GM18526 (cell line): ENCODE results near the gene EPHB2.

ENCODE experiments used
- POLR2A ChIP-seq: IDR thresholded peaks from 3 replicates; pipeline ENCODE4 v1.6.1; 2011; ENCODE audit not compliant: insufficient read length; ENCODE audit errors: extremely low read depth

The EPHB2 gene

DNA sequence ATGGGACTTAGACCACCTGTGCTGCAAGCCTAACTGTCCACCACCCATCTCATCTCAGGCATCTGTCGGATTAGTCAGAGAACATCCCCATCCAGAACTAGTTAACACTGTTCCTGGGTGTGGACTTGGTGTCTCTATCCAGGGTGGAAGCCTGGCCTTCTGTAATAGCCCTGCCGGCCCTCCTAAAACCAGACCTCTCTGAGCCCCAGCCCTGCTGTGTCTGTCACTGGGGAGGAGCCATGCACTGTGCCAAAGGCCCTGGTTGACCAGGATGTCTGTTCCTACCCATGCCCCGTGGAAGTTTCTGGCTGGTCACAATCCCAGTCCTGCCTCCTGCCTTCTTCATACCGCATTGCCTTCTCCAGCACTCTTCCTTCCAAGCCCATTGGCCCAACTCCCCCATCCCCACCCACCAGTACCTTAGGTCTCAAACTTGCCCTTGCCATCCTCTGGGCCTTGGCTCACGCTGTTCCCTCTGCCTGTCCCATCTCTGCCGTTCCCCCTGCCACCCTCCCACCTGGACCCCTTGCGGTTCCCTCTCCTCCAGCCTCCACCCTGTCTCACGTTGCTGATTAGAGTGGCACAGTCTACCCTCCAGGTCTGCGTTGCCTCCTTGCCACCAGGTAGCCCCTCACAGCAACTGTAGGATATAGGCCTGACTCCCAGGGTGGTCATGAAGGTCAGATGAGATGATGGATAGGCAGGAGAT is 105.6 kb downstream of the EPHB2 start:
- TF ChIP-seq POLR2A, result no peak

DNA sequence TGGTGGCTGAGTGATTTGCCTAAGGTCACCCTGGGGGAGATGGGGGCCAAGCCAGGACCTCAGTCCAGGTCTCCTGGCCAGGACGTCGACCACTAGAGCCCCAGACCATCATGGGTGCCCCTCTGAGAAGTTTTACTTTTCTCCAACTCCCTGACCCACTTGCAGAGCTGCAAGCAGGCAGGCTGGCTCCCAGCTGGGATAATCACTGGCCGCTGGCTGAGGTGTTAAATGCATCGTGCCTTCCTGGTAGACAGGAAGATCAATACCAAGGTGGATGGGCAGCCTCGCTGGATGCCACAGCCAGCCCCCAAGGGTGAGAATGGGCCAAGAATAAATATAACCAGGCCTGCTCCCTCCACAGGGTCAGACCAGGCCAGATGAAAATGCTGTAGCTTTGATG is 106.2 kb downstream of the EPHB2 start:
- TF ChIP-seq POLR2A, result no peak

DNA sequence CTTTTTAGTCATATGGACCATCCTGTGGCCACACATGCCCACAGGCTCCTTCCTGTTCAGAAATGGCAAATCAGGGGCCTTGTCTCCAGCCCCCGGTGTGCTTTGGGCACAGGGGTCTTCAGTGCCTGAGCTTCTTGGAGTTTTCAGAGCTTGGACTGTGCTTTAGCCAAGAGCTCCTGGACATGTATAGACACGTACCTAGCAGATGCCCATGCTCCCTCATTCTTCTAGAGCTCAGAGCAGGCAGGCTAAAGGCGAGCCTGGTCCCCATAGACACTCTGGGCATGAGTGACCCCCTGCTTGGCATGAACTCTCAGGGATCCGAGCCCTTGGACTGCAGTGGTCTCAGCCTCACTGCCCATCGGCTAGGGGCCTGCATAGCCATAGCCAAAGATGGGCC is 106.8 kb downstream of the EPHB2 start:
- no peak for TF ChIP-seq POLR2A

DNA sequence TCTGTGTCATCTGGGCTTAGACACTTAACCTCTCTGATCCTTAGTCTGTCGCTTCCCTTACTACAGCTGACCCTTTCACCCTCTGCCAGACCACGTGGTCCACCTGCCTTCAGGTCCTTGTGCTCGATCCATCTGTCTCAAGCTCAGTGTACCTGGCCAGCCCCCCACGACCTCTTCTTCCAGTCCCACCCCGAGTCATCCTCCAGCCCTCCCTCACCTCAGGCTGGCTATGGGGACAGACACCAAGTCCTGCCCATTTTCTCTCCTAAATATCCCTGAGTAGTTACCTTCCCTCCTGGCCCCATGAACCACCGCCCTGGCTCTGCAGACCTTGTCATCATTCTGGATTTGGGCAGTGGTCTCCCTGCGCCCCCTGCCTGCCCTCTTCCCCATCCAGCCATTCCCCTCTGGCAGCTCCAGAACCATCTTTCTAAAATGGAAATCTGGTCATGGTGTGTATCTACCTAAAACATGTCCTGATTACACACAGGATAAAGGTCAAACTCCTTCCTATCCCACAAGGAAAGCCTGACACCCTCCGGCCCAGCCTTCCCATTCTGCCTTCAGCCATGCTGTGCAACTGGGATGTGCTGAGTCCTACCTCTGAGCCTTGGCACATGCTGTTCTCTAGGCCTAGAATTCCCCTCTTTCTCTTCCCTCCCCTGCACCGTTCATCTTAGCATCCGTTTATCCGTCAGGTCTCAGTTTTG is 107.6 kb downstream of the EPHB2 start:
- no peak for TF ChIP-seq POLR2A

DNA sequence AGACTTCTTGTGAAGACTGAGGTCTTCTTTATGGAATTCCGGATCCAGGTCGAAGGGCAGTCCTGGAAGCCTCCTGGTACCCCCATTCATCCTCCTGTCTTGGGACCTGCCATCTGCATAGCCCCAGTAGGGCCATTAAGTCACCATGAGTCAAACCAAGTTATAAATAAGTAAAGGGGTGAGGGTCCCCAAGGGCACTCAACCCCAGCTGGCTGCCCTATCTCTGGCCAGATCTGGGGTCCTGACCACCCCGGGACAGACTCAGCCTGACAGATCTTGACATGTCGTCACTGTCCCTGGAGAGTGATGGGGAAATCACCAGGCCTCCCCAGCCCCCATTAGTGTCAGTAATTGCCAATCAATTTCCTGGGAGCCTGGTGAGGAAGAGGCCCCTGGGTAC is 108.7 kb downstream of the EPHB2 start:
- TF ChIP-seq POLR2A, result no peak

DNA sequence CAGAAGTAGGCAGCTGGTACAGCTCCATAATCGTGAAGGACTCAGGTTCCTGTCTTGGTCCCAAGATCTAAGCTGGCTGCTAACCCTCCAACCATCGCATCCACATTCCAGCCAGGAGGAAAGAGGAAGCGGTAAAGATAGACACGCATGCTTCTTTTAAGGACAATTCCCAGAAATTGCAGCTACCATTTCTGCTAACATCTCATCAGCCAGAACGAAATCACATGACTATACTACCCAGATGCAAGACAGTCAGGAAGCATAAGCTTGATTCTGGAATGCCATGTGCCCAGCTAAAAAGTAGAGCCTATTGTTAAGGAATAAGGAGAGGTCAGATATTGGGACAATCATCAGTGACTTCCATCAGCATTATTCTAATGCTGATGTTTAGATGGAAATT is 110.4 kb downstream of the EPHB2 start:
- TF ChIP-seq POLR2A, result no peak

DNA sequence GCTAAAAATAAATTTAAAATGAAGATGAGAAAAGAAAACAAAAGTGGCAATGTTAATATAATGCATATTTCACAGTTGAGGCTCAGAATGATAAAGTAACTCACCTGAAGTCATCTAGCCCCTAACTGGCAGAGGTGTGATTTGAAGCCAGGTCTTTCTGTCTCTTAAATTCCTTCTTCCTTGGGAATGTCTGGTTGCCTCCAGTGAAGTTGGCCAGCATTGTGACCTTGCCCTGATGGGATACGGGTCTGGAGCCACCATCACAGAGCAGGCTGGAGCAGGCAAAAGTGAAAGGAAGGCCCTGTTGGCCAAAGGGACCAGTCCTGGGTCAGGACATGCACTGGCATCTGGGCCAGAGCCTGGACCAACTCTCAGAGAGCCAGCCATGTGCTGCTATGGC is 111.7 kb downstream of the EPHB2 start:
- no peak for TF ChIP-seq POLR2A

DNA sequence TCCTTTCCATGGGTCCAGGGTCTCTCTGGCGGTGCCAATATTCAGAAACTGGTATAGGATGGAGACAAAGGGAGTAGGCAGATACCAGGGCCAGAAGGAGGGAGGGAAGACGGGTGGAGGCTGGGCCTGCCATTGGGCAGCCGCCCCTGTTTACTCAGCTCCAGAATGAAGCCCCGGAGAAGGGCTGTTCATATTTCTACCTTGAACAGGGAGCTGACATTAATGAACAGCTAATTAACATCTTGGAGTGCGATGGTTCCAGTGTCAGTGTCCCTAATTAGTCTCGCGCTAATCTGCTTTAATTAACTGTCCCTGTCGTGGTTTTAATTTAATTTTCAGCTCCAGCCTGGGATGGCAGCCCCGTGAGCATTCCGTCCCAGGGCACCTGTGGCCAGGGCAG is 113.8 kb downstream of the EPHB2 start:
- no peak for TF ChIP-seq POLR2A

DNA sequence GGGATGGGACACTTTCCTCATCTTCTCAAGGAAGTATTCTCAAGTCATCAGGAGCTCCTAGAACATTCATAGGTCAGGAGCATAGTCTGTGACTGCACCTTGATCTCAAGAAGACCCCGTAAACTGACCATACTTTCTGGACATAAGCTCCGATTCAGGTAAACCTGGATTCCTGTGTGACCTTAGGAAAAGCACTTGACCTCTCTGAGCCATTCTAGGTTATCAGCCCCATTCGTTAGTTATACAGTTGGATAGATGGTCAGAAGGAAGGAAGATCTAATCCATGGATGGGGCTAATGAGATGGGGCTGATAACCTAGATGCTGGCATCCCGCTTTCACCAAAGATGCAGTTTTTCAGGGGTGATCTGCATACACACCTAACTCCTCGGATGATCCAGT is 114.3 kb downstream of the EPHB2 start:
- TF ChIP-seq POLR2A, result no peak

DNA sequence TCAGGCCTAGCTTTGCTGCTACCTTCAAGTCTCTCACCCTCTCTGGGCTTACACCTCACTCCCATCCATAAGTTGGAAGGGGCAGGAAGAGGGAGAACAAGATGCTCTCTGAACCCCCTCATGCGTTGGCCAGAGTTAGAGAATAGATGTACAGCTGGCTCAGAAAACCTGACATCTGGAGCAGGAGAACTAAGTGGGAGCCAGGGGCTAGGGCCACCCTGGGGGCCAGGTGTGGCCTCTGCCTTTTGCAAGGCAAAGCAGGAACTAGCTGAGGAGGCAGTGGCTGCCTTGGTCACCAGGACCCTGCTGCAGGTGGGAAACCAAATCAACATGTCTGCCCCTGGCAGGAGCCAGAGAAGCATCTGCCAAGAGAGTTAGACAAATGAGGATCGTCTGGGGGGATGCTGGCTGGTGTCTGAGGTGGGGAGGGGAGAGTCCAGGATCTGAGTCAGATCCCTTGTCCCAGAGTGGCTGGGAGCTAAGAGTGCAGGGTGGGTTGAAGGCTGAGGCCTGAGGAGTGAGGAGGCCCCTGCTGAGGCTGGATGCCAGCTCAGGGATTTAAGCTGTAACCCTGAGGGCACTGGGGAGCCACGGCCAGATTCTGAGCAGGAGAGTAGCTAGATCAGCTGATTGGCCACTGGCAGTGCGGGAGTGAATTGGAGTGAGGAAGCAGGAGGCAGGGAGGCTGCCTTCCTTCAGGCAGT is 115.0 kb downstream of the EPHB2 start:
- TF ChIP-seq POLR2A, result no peak

DNA sequence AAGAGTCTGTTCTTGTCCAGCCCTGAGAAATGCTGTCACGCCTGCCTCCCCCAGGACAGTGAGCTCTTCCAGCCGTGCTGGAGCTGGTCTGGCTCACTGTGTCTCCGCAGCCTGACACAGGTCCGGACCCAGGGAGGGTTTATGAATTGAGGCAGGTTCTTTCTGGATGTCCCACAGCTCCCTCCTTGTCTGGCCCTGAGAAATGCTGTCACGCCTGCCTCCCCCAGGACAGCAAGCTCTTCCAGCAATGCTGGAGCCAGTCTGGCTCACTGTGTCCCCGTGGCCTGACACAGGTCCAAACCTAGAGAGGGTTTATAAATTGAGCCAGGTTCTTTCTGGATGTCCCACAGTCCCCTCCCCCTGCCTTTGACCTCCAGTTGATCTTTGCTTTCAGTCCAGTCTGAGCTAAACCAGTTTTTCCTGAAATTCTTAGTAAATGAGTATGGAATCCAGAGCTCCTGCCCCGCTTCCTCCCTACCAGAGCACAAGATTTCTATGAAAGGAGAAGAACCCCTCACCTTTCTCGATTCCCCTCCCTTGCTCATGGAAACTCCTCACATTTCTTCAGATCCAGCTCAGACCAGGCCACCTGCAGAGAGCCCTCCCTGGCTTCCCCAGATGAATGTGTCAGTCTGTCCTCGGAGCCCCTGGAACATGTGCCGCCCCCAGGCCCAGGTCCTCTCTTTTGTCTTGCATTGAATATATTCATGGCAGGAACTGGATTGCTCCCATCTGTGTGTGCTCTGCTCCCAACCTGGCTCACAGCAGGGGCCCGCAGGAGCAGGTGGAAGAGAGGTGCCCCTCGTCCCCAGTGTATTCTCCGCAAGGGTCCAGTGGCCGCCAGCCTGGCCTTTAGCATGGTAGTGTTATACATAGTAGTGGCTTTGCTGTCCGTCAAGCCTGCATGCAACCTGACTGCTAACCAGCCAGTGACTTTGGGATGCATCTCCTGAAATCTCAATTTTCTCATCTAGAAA is 116.3 kb downstream of the EPHB2 start:
- no peak for TF ChIP-seq POLR2A

DNA sequence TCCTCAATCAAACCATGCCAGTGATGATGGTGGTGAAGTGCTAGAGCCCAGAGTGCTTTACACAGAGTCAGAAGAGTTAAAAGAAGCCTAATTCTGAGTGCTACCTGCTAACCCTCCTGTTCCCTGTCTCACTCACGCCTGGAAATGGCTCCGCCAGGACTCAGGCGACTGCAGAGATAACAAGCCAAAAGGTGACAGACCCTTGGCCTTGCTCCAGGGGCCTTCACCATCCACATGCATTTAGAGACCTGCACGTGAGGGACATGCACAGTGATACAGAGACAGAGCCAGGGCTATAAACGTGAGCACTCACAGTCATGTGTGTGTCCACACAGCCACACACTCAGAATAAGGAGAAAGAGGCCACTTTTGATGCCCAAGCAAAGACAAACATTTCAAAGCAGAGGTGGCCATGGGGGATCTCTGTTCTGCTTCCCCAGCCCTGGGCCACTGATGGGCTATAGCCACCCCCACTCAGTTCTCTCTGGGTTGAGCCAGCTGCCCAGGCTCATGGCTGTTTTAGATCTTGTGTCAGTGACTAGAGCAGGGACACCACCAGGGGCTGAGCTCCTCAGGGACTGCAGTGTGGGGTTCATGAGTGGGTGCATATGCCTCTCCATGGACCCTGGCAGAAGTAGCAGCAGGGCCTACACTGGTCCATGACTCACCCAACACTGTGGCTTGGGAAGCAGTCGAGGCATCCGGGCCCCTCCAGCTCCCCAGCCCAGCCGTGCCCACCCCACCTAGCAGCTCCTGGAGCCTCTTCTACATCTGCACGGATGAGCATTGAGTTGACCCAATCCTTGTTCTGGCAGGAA is 117.2 kb downstream of the EPHB2 start:
- TF ChIP-seq POLR2A, result no peak

DNA sequence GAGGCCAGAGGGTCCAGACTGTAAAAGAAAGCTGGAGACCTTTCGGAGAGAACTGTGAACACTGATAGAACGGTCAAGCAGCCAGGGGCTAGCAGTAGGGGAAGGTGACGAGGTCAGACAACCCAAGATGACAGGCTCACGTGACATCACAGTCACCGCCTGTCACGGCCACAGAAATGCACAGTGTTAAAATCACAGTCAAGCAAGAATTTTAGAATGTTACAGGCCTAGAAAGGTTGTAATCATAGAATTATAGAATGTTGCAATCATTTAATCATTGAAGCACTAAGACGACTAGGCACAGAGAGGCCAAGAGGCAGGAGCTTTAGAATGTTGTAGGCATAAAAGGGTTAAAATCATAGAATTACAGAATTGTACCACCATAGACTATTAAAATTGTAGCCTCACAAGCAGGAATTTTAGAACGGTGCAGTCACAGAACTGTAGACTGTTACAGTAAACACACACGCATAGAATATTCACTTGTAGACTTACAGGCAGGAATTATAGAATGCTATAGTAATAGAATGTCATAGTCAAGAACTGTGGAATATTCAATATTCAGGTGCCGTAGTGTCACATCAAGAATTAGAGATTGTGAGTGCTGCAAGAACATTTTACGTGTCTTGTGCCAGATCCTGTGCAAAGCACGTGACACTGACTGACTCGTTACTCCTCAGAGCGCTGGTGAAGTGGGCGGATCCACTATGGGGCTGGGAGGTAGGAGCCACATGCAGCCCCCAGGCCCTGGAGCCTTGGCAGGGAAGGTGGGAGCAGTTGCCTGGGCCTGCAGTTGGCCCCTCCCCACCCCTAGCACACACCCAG is 118.1 kb downstream of the EPHB2 start:
- TF ChIP-seq POLR2A, result no peak
